Activated CD8-positive, alpha-beta memory T cell treated with anti-CD3 and anti-CD28 coated beads, Interleukin-2, amount 50 U/mL, for 48 hours (primary cell): ENCODE measurements around the gene CCDC57.

Experiments used
- DNase-seq: peaks from one replicate; pipeline ENCODE4 v3.0.0-alpha.2; 2020

CCDC57 gene

GRCh38 chr17:82058230-82058854 is 154.3 kb downstream of the CCDC57 start:
- DNase-seq, result no peak

GRCh38 chr17:82056729-82057621 is 155.7 kb downstream of the CCDC57 start:
- no peak for DNase-seq

- no peak for DNase-seq
These were observed 156.5 kb downstream of the CCDC57 start for GRCh38 chr17:82055965-82056728.

- DNase-seq, result no peak
These were observed 157.3 kb downstream of the CCDC57 start for GRCh38 chr17:82055023-82055964.

GRCh38 chr17:82054351-82055022 is 158.2 kb downstream of the CCDC57 start:
- no peak for DNase-seq

GRCh38 chr17:82053556-82054263 is 158.9 kb downstream of the CCDC57 start:
- DNase-seq, result no peak

GRCh38 chr17:82053130-82053529 is 159.5 kb downstream of the CCDC57 start:
- DNase-seq, result no peak

- no peak for DNase-seq
These were observed 160.0 kb downstream of the CCDC57 start for GRCh38 chr17:82052638-82053059.

GRCh38 chr17:82051776-82052637 is 160.6 kb downstream of the CCDC57 start, which contains the start of the genes GPS1 and RFNG:
Gene GPS1 (plus strand): TSS chr17:82051898. CDS start chr17:82051932, 34 bp downstream.
Gene RFNG (minus strand): TSS chr17:82051811. CDS start chr17:82051766, 45 bp downstream.
- peak; percentile 93 for DNase-seq
